Loucy (cell line): Measurements from ENCODE around the gene AP1M2.

Experiments used
- H2AFZ ChIP-seq: fragments of 200-600 bp; sonication (generic); 2 replicates; pipeline ENCODE4 v1.6.0; 2016; ENCODE audit warnings: antibody characterized with exemption, mild to moderate bottlenecking, low read length, moderate library complexity
- H3F3A ChIP-seq: fragments of 200-600 bp; 2 replicates; pipeline ENCODE4 v1.6.0; 2016; ENCODE audit warnings: antibody characterized with exemption, low read depth, mild to moderate bottlenecking
- H3K27me3 ChIP-seq: fragments of 200-600 bp; sonication (generic); 2 replicates; pipeline ENCODE4 v1.6.1; 2014; ENCODE audit warnings: low read length, mild to moderate bottlenecking; ENCODE audit not compliant: insufficient read depth, poor library complexity, severe bottlenecking
- H3K36me3 ChIP-seq: fragments of 200-600 bp; sonication (generic); 2 replicates; pipeline ENCODE4 v1.6.1; 2016; ENCODE audit warnings: low read length; ENCODE audit not compliant: insufficient read depth
- H3K4me1 ChIP-seq: fragments of 200-600 bp; sonication (generic); 2 replicates; pipeline ENCODE4 v1.5.1; 2014; ENCODE audit warnings: low read length, mild to moderate bottlenecking; ENCODE audit not compliant: insufficient read depth, poor library complexity, severe bottlenecking
- H3K4me2 ChIP-seq: fragments of 200-600 bp; sonication (generic); 2 replicates; pipeline ENCODE4 v1.6.0; 2014; ENCODE audit warnings: antibody characterized with exemption, low read length, low read depth, mild to moderate bottlenecking; ENCODE audit not compliant: poor library complexity, severe bottlenecking
- H3K4me3 ChIP-seq: fragments of 200-600 bp; sonication (generic); 2 replicates; pipeline ENCODE4 v1.5.1; 2014; ENCODE audit warnings: low read length, mild to moderate bottlenecking, mixed read lengths; ENCODE audit not compliant: poor library complexity, severe bottlenecking
- H3K79me2 ChIP-seq: fragments of 200-600 bp; sonication (generic); 2 replicates; pipeline ENCODE4 v1.6.1; 2014; ENCODE audit warnings: low read length; ENCODE audit not compliant: insufficient read depth
- H3K9ac ChIP-seq: fragments of 200-600 bp; sonication (generic); 2 replicates; pipeline ENCODE4 v1.6.0; 2014; ENCODE audit warnings: mild to moderate bottlenecking, low read depth, low read length, moderate library complexity; ENCODE audit not compliant: poor library complexity, severe bottlenecking
- H3K9me2 ChIP-seq: fragments of 200-600 bp; sonication (generic); replicated peaks from 2 replicates; pipeline ENCODE4 v1.6.1; 2016; ENCODE audit warnings: low read depth, low read length, mixed read lengths
- H3K9me3 ChIP-seq: fragments of 200-600 bp; sonication (generic); 2 replicates; pipeline ENCODE4 v1.6.1; 2014; ENCODE audit warnings: mild to moderate bottlenecking, antibody characterized with exemption, low read length, low read depth; ENCODE audit not compliant: insufficient read depth
- H4K20me1 ChIP-seq: fragments of 200-600 bp; sonication (generic); 2 replicates; pipeline ENCODE4 v1.6.0; 2014; ENCODE audit warnings: antibody characterized with exemption, low read length, mild to moderate bottlenecking; ENCODE audit not compliant: insufficient read depth, poor library complexity, severe bottlenecking
- CTCF ChIP-seq: fragments of 200-600 bp; sonication (generic); conservative IDR thresholded peaks from 2 replicates; pipeline ENCODE4 v1.5.1; 2014; ENCODE audit warnings: mild to moderate bottlenecking, antibody characterized with exemption, low read length
- EZH2phosphoT487 ChIP-seq: fragments of 200-600 bp; IDR thresholded peaks from 2 replicates; pipeline ENCODE4 v1.6.1; 2018; ENCODE audit warnings: antibody characterized with exemption, mild to moderate bottlenecking, moderate library complexity, borderline replicate concordance

The AP1M2 gene

GRCh38 chr19:10538204-10538983 is 48.7 kb downstream of the AP1M2 start:
- TF ChIP-seq EZH2phosphoT487 (no peak), CTCF (no peak)
- Histone ChIP-seq H2AFZ (no peak overlapping the region), H3K27me3 (no peaks in the 10 kb centered on the region), H3F3A (peaks cover 5% of the 10 kb centered on the region), H3K4me3 (no peak overlapping the region), H4K20me1 (no peaks in the 10 kb centered on the region), H3K79me2 (no peaks in the 10 kb centered on the region), H3K9me2 (no peaks in the 10 kb centered on the region), H3K4me1 (peaks cover 6% of the 10 kb centered on the region), H3K9ac (no peak overlapping the region), H3K4me2 (no peak overlapping the region), H3K36me3 (no peaks in the 10 kb centered on the region), H3K9me3 (no peaks in the 10 kb centered on the region)

GRCh38 chr19:10537668-10538067 is 49.4 kb downstream of the AP1M2 start:
- Histone ChIP-seq H2AFZ (no peak overlapping the region), H3K27me3 (no peaks in the 10 kb centered on the region), H3K9me2 (no peaks in the 10 kb centered on the region)

GRCh38 chr19:10535613-10536012 is 51.5 kb downstream of the AP1M2 start:
- no peak for TF ChIP-seq EZH2phosphoT487
- no peak for TF ChIP-seq CTCF
- Histone ChIP-seq H3F3A (no peaks in the 10 kb centered on the region), H3K27me3 (no peaks in the 10 kb centered on the region), H2AFZ (no peak overlapping the region; the same call in 1 of the 2 replicates), H4K20me1 (no peaks in the 10 kb centered on the region), H3K4me3 (no peak overlapping the region), H3K79me2 (no peaks in the 10 kb centered on the region), H3K9ac (no peak overlapping the region), H3K4me1 (no peaks in the 10 kb centered on the region), H3K9me3 (no peaks in the 10 kb centered on the region), H3K4me2 (no peak overlapping the region), H3K9me2 (no peaks in the 10 kb centered on the region), H3K36me3 (no peaks in the 10 kb centered on the region)

More at GRCh38 chr19:10537668-10538067, 49.4 kb downstream of the AP1M2 start:
- no peaks in the 10 kb centered on the region for H3K79me2 ChIP-seq
- no peaks in the 10 kb centered on the region for H4K20me1 ChIP-seq
- TF ChIP-seq EZH2phosphoT487, result no peak
- H3K9me3 ChIP-seq, result no peaks in the 10 kb centered on the region
- H3K4me1 ChIP-seq, result peaks cover 3% of the 10 kb centered on the region
- peaks cover under 1% of the 10 kb centered on the region for H3F3A ChIP-seq
- no peak overlapping the region for H3K4me3 ChIP-seq
- no peak overlapping the region for H3K4me2 ChIP-seq
- H3K36me3 ChIP-seq, result no peaks in the 10 kb centered on the region
- H3K9ac ChIP-seq, result no peak overlapping the region
